ENCODE measurements around the gene SCYL2. TPM values are rescaled to one million over a fixed set of nuclear protein-coding genes. Genes with fewer than 3 reads are reported as not detected.
"Not testable (repeated sequence)": the region's sequence is repeated elsewhere in the genome, so short reads cannot be mapped to it uniquely, and the experiment has no call there.

Gene SCYL2
- total RNA-seq, 2 experiments from 2014 or later = 26.7 to 27.1 TPM

DNA sequence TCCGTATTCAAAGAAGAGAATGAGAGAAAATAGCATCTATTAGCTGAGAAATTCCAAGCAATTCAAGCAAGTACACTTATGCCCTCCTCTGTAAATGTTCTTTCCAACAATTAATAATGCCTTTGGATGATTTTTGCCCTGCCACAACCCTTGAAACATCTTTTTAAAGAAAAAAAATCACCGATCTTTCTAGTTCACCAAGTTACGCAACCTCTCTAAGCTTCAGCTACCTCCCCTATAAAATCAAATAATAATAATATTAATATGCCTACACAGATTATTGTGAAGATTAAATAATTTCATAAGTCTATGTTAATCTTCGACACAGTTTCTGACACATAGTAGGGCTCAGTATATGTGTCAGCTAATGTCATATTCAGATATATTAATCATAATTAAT is 19.2 kb upstream of the SCYL2 start:
- Mint-ChIP-seq H3K27ac (no peak overlapping the region), H3K4me3 (no peak overlapping the region), H3K36me3 (no peaks in the 10 kb centered on the region), H3K9me3 (no peaks in the 10 kb centered on the region), H3K4me1 (no peaks in the 10 kb centered on the region), H3K27me3 (no peaks in the 10 kb centered on the region)
- DNase-seq = no peak

DNA sequence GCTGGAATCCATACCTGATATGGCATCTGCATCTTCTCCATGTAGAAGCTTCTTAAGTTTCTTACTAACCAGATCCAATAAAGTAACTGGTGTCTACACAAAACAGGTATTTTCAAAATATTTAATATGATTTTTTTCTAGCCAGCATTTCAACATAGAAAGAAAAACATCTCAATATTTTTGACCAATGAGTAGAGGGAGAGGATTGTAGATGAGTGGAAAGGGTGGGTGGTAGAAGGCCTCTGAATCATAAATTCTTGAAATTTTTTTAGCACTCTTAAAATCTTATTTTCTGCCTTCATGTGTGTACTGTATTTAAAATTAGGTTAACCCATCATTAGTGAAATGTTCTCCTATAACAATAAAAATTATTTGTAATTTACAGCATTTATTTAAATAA is 18.1 kb upstream of the SCYL2 start:
- Mint-ChIP-seq H3K27me3 (no peaks in the 10 kb centered on the region), H3K4me3 (no peak overlapping the region), H3K27ac (no peak overlapping the region), H3K36me3 (no peaks in the 10 kb centered on the region), H3K9me3 (no peaks in the 10 kb centered on the region), H3K4me1 (no peaks in the 10 kb centered on the region)
- DNase-seq = no peak

DNA sequence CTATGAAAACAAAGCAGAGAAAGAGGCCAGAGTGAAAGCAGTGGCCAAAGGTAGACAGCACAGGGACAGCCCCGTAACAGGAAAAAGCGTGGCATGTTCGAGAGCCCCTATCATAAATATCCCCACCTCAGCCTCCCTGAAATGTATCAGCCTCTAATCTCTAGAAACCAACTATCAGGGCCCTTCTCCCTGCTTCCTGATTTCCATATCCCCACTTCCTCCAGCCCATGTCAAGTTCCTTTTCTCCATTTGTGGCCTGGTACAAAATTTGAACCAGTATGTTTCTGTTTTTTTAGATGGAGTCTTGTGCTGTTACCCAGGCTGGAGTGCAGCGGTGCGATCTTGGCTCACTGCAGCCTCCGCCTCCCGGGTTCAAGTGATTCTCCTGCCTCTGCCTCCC is 17.0 kb upstream of the SCYL2 start:
- Mint-ChIP-seq H3K27ac (no peak overlapping the region), H3K27me3 (no peaks in the 10 kb centered on the region), H3K4me1 (no peaks in the 10 kb centered on the region), H3K36me3 (no peaks in the 10 kb centered on the region), H3K4me3 (no peak overlapping the region), H3K9me3 (no peaks in the 10 kb centered on the region)
- DNase-seq = no peak

DNA sequence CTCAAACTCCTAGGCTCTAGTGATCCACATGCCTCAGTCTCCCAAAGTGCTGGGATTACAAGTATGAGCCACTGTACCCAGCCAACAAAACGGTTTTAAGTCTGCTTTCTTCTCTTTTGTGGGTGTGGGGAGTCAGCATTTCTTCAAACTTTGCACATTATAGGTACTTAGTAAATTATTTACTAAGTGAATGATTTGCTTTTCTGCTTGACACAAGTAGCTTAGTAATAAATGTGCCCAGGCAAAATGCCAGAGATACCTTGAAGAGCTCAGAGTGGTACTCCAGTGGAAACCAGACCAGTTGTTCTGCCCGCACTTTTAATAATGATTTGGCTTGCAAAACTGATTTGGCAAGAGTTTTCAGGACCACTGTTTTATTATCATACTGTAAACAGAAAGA is 15.1 kb upstream of the SCYL2 start:
- Mint-ChIP-seq H3K4me3 (no peak overlapping the region), H3K27me3 (no peaks in the 10 kb centered on the region), H3K9me3 (no peaks in the 10 kb centered on the region), H3K27ac (no peak overlapping the region), H3K4me1 (no peaks in the 10 kb centered on the region), H3K36me3 (no peaks in the 10 kb centered on the region)
- DNase-seq = no peak

DNA sequence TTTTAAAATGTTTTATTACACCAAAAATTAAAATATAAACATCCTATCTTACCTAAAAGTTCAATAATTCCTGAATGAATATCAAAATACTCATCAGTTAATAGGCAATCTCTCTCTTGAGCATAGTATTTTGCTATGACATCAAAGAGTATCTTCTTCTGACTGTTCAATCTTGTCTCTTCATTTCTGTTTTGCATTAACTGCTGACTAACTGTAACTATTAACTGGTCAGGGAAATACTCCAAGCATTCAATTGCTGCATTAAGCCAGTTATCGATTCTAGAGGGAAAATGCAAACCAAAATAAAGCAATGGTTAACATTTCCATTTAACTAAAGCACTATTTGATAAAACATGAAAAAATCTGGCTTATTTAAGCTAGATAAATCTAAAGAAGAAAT is 13.5 kb upstream of the SCYL2 start:
- Mint-ChIP-seq H3K9me3 (no peaks in the 10 kb centered on the region), H3K27ac (no peak overlapping the region)

DNA sequence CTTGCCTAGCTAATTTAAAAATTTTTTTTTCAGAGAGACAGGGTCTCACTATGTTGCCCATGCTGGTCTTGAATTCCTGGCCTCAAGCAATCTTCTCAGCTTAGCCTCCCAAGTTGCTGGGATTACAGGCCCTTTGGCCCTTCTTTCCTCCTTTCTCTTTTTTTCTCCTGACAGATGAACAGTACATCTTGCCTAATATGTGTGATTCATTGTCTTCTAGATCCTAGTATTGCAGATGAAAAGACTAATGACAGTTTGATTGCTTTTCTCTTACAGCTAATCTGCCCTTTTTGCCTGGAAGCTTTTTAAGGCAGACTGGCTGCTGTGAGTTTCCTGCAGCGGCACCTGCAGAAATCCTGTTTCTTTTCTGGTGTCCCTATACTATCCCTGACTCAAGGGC is 12.1 kb upstream of the SCYL2 start:
- Mint-ChIP-seq H3K4me3 (no peak overlapping the region), H3K27ac (no peak overlapping the region), H3K9me3 (no peaks in the 10 kb centered on the region)

More for the DNA sequence above, 13.5 kb upstream of the SCYL2 start:
- DNase-seq = no peak
- Mint-ChIP-seq H3K4me3 (no peak overlapping the region), H3K27me3 (no peaks in the 10 kb centered on the region), H3K36me3 (no peaks in the 10 kb centered on the region), H3K4me1 (no peaks in the 10 kb centered on the region)

DNA sequence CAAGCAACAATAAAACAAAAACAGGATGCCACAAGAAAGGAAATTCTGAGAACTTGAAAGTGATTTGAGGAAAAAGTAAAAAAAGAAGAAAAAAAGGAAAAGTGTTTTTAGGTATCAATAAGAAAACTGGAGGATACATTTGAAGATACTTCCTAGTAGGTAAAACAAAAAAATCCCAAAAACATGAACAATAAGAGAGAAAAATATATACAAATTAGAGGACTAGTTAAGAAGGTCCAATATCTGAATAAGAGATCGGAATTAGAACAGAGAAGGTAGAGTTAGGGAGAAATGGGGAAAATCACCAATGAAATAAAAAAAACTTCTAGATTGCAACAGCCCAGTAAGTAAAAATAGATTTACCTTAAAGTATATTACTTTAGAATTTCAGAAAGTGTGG is 8.8 kb upstream of the SCYL2 start:
- no peak overlapping the region for H3K4me3 Mint-ChIP-seq
- no peaks in the 10 kb centered on the region for H3K9me3 Mint-ChIP-seq
- H3K4me1 Mint-ChIP-seq = no peaks in the 10 kb centered on the region
- H3K36me3 Mint-ChIP-seq = no peaks in the 10 kb centered on the region
- H3K27me3 Mint-ChIP-seq = no peaks in the 10 kb centered on the region
- no peak for DNase-seq
- no peak overlapping the region for H3K27ac Mint-ChIP-seq

More for the DNA sequence above, 12.1 kb upstream of the SCYL2 start:
- no peaks in the 10 kb centered on the region for H3K4me1 Mint-ChIP-seq
- no peaks in the 10 kb centered on the region for H3K36me3 Mint-ChIP-seq
- DNase-seq = no peak
- no peaks in the 10 kb centered on the region for H3K27me3 Mint-ChIP-seq

DNA sequence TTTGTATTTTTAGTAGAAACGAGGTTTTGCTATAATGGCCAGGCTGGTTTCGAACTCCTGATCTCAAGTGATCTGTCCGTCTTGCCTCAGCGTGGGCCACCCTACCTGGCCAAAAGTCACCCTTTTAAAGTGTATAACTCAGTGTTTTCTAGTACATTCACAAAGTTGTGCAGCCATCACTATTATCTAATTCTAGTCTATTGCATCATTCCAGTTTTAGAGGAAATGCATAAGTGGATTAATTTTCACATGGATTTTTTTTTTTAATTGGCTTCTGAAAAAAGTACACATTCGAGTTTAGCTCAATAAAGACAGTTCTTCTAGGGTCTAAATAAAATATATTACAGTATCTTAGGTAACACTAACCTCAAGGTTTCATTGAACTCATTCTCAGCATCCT is 3.8 kb upstream of the SCYL2 start:
- Mint-ChIP-seq H3K9me3 (no peaks in the 10 kb centered on the region), H3K4me1 (peaks cover 1% of the 10 kb centered on the region), H3K36me3 (no peaks in the 10 kb centered on the region), H3K27me3 (no peaks in the 10 kb centered on the region), H3K4me3 (no peak overlapping the region), H3K27ac (no peak overlapping the region)
- no peak for DNase-seq

DNA sequence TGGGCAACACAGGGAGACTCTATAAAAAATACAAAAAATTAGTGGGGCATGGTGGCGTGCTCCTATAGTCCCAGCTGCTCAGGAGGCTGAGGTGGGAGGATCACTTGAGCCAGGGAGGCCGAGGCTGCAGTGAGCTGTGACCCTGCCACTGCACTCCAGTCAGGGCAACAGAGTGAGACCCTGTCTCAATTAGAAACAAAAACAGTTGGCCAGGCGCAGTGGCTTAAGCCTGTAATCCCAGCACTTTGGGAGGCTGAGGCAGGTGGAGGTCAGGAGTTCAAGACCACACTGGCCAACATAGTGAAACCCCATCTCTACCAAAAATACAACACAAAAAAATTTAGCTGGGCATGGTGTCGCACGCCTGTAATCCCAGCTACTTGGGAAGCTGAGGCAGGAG is 1.9 kb upstream of the SCYL2 start:
- not testable (repeated sequence) for H3K27me3 Mint-ChIP-seq, H3K4me3 Mint-ChIP-seq, H3K36me3 Mint-ChIP-seq, DNase-seq, H3K9me3 Mint-ChIP-seq, H3K27ac Mint-ChIP-seq
- H3K4me1 Mint-ChIP-seq = peaks cover 15% of the 10 kb centered on the region

DNA sequence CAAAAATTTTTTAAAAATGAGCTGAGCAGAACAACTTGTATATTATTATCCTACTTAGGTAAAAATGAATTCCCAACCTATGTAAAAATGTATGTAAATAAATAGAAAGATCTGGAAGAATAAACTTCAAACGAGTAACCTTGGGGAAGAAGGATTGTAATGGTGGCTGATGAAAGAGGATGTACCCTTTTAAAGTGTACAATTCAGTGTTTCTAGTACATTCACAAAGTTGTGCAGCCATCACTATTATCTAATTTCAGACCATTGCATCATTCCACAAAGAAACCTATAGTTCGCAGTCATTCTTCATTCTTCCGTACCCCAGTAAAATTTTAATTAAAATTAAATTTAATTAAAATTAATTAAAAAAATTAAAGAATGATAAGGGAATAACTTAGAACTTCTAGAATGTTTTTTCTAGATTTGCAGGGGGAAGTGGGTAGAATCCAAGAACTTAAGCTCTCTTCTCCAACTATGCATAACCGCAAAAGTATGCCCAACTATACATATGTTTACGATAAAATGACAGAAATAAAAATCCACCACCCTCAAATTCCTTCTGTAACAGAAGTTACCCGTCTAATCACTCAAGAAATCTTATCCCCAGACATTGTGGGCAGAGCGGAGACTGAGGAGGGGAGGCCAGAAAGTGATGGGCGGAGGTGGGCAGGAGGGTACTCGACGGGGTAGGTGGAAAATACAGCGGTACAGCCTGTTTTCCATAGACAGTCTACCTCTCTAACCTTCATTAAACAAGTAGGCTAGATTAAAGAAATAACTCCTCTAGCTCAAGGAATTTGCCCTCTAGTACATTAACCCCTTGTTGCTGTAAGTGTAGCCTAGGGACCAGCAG is 1.0 kb upstream of the SCYL2 start:
- H3K4me1 Mint-ChIP-seq = peaks cover 19% of the 10 kb centered on the region
- DNase-seq = no peak
- H3K27me3 Mint-ChIP-seq = no peaks in the 10 kb centered on the region
- H3K27ac Mint-ChIP-seq = peak overlapping the region; percentile 99
- H3K9me3 Mint-ChIP-seq = no peaks in the 10 kb centered on the region
- peak overlapping the region; percentile 96 for H3K4me3 Mint-ChIP-seq
- peaks cover 2% of the 10 kb centered on the region for H3K36me3 Mint-ChIP-seq

DNA sequence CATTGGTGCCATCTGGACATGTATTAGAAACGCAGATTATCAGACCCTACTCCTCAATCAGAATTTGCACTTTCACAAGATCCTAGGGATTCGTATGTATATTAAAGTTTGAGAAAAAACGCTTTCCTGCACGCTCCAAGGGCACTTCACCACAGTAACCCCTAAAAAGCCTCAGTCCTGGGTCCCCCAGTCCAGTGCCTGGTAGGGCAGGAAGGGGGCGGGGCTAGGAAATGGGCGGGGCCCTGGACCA is 467 bp upstream of the SCYL2 start:
- Mint-ChIP-seq H3K4me1 (peaks cover 23% of the 10 kb centered on the region), H3K27me3 (no peaks in the 10 kb centered on the region), H3K36me3 (peaks cover 2% of the 10 kb centered on the region), H3K9me3 (no peaks in the 10 kb centered on the region), H3K27ac (peak overlapping the region; percentile 99), H3K4me3 (peak overlapping the region; percentile 96)
- DNase-seq = no peak

DNA sequence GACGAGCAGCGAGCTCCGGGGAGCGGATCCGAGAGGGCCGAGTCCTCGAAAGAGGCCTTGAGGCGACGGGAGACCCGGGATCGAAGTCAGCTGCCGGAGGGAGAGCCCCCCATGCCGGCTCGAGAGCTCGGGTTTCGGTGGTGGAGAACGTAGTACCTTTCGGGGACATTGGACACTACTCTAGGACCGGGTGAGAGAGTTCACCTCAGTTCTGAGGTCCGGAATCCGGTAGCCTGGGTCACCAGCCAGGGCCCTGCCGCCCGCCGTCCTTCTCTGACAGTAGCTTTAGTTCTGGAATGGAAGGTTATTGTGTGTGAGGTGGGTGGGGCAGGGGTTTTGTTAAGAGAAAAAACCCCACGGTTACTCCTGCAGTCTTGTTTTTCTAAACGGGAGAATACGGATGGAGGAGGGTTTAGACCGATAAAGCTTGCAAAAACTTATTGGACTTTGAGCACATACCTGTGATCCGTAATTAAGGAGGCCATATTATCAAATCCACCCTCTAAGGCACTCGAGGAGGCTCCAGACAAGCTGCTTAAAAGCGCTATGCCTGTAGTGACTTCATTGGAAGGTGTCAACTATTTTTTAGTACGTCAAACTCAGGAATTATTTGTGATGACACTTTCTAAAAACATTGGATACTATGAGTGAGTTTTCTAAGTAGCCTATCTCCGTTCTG is 765 bp downstream of the SCYL2 start:
- no peaks in the 10 kb centered on the region for H3K27me3 Mint-ChIP-seq
- H3K4me1 Mint-ChIP-seq = peaks cover 32% of the 10 kb centered on the region
- peak overlapping the region; percentile 76 for H3K27ac Mint-ChIP-seq
- no peaks in the 10 kb centered on the region for H3K9me3 Mint-ChIP-seq
- DNase-seq = no peak
- peak overlapping the region; percentile 96 for H3K4me3 Mint-ChIP-seq
- peaks cover 4% of the 10 kb centered on the region for H3K36me3 Mint-ChIP-seq

DNA sequence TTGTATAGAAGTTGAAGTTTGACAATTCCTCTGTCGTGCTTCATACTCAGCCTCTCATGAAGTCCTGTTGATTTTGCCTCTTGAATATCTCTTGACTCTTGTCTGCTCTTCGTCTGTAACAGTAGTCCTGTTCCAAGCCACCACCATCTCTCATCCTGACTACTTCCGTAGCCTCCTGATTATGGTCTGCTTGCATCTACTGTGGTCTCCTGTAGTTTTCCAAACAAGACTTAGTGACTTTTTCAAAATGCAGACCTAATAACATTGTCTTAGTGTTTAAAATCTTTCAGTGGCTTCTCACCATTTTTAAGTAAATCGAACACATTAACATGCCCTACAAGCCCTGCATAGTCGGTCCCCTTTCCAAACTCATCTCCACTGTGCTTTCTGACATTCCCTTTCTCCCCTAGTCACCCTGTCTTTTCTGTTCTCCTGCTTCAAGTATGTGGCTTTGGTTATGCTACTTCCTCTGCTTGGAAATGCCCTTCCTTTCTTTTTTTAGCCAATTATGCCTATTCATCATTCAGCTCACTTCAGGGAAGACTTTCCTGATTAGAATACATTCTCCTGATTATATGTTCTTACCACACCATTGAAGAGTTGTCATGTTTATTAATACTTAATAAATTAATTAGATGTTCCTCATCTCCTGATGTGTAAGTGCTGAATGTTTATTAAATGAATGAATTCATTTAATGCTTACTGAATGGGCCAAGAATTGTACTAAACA is 2.0 kb downstream of the SCYL2 start:
- H3K36me3 Mint-ChIP-seq = peaks cover 4% of the 10 kb centered on the region
- H3K9me3 Mint-ChIP-seq = no peaks in the 10 kb centered on the region
- no peaks in the 10 kb centered on the region for H3K27me3 Mint-ChIP-seq
- no peak for DNase-seq
- H3K4me1 Mint-ChIP-seq = peaks cover 42% of the 10 kb centered on the region
- H3K4me3 Mint-ChIP-seq = peak overlapping the region; percentile 65
- no peak overlapping the region for H3K27ac Mint-ChIP-seq

DNA sequence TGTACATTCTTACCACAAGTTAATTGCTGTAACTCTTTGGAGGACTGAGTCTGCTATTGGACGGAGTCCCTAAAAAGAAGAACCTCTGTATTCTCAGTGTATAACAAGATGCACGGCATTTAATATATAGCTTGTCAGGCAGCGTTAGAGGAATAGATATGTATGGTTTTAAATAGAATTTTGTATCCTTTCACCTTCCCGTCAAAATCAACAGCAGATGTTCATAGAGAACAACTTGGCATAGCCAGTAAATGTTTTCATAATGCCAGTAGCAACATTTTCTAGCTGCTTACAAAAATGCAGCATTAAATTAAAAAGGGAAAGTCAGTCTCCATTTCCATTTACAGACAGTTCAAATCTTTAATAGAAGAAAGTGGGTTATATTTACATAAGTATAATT is 6.8 kb downstream of the SCYL2 start:
- Mint-ChIP-seq H3K36me3 (peaks cover 14% of the 10 kb centered on the region), H3K27ac (no peak overlapping the region), H3K27me3 (no peaks in the 10 kb centered on the region), H3K4me3 (no peak overlapping the region), H3K4me1 (peaks cover 55% of the 10 kb centered on the region), H3K9me3 (no peaks in the 10 kb centered on the region)
- DNase-seq = no peak

DNA sequence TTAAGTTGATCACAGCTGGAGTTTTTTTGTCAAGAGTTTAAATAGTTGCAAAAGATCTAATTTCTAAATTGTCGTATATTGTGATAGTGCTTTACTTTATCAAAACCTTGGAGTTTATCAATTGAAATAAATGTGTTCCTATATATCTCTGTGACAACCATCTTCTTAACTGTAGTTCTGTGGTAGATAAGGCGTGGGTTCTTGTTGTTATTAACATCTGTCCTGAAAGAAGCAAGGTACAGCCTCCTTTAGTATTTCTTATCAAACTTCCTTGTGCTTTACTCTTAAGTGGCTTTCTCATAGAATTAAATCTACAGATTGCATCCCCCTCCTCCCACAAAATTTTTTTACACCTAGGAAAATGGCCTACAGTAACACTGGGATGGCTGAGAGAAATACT is 7.3 kb downstream of the SCYL2 start:
- Mint-ChIP-seq H3K9me3 (no peaks in the 10 kb centered on the region), H3K4me3 (no peak overlapping the region), H3K36me3 (peaks cover 16% of the 10 kb centered on the region), H3K4me1 (peaks cover 52% of the 10 kb centered on the region), H3K27me3 (no peaks in the 10 kb centered on the region), H3K27ac (no peak overlapping the region)
- no peak for DNase-seq

Data from activated naive CD8-positive, alpha-beta T cell treated with anti-CD3 and anti-CD28 coated beads for 36 hours (primary cell).